K562 (cell line): ENCODE measurements around the gene TNFSF9.

ENCODE experiments used
- MYC ChIP-seq, 2 experiments: fragments of 250-450 bp in 1 of 2; sonication (Bioruptor Pico) in 1 of 2; IDR thresholded peaks; 2 replicates each; pipeline versions ENCODE4 v1.5.1 to v1.6.1; 2012 to 2021; ENCODE audit warnings: low read depth in 2 of 2, borderline replicate concordance in 1 of 2, improper control_type of control experiment in 1 of 2, low read length in 1 of 2, mild to moderate bottlenecking in 1 of 2, moderate library complexity in 1 of 2
- NFXL1 ChIP-seq: fragments of 450-650 bp; formaldehyde crosslinking; IDR thresholded peaks from 2 replicates; pipeline ENCODE4 v1.4.0; 2021; ENCODE audit warnings: mild to moderate bottlenecking
- POLR2A ChIP-seq: fragments of 450-650 bp; conservative IDR thresholded peaks from 2 replicates; pipeline ENCODE4 v1.6.1; 2016
- THRAP3 ChIP-seq: fragments of 450-650 bp; IDR thresholded peaks from 2 replicates; pipeline ENCODE4 v1.6.1; 2016; ENCODE audit warnings: mild to moderate bottlenecking, inconsistent platforms, borderline replicate concordance
- ZNF639 ChIP-seq, 2 experiments: fragments of 200-800 bp in 1 of 2; sonication (Bioruptor generic) in 1 of 2; sonication (generic) in 1 of 2; formaldehyde crosslinking in 1 of 2; IDR thresholded peaks in 1 of 2; conservative IDR thresholded peaks in 1 of 2; 2 replicates each; pipeline versions ENCODE4 v1.5.0 to v1.6.1; 2016 to 2020; ENCODE audit warnings: missing compliant biosample characterization in 1 of 2, missing genetic modification characterization in 1 of 2, missing genetic modification reagents in 1 of 2
- TF ChIP-seq, protein P1 (sequence below), 3 experiments: IDR thresholded peaks in 2 of 3; conservative IDR thresholded peaks in 1 of 3; 2 replicates each; pipeline ENCODE4 v1.5.1; 2011 to 2012; ENCODE audit warnings: low read length in 3 of 3, mild to moderate bottlenecking in 3 of 3, control low read depth in 2 of 3, improper control_type of control experiment in 1 of 3, inconsistent platforms in 1 of 3, low read depth in 1 of 3, mixed read lengths in 1 of 3, moderate library complexity in 1 of 3; ENCODE audit not compliant: insufficient read depth in 2 of 3
- TF ChIP-seq, protein P2 (sequence below): fragments of 450-650 bp; IDR thresholded peaks from 2 replicates; pipeline ENCODE4 v1.6.1; 2016; ENCODE audit warnings: low read depth, mild to moderate bottlenecking, moderate library complexity
- TF ChIP-seq, protein P3 (sequence below): fragments of 150-350 bp; IDR thresholded peaks from 2 replicates; pipeline ENCODE4 v1.6.1; 2014; ENCODE audit warnings: low read depth, mild to moderate bottlenecking, low read length, borderline replicate concordance

DNA sequence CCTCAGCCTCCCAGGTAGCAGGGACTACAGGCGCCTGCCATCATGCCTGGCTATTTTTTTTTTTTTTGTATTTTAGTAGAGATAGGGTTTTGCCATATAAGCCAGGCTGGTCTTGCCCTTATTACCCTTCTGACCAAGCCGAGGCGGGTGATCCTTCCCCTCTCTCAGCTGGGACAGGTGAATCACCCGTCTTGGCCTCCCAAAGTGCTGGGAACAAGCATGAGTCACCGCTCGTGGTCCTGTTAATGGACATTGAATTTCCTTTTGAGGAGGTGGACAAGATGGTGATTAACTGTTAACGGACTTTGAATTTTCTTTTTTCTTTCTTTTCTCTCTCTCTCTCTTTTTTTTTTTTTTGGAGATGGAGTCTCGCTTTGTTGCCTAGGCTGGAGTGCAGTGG is 49.5 kb downstream of the TNFSF9 start:
- TF ChIP-seq, protein P1, sequence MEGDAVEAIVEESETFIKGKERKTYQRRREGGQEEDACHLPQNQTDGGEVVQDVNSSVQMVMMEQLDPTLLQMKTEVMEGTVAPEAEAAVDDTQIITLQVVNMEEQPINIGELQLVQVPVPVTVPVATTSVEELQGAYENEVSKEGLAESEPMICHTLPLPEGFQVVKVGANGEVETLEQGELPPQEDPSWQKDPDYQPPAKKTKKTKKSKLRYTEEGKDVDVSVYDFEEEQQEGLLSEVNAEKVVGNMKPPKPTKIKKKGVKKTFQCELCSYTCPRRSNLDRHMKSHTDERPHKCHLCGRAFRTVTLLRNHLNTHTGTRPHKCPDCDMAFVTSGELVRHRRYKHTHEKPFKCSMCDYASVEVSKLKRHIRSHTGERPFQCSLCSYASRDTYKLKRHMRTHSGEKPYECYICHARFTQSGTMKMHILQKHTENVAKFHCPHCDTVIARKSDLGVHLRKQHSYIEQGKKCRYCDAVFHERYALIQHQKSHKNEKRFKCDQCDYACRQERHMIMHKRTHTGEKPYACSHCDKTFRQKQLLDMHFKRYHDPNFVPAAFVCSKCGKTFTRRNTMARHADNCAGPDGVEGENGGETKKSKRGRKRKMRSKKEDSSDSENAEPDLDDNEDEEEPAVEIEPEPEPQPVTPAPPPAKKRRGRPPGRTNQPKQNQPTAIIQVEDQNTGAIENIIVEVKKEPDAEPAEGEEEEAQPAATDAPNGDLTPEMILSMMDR (IDR thresholded peaks at IDR 0.05 in 2 of 3, conservative IDR thresholded peaks at IDR 0.05 in 1 of 3; ENCODE audit: insufficient read depth in 2 of 3, low read depth in 1 of 3, low read length in 3 of 3), result no peak
- TF ChIP-seq THRAP3 (no peak), POLR2A (no peak), NFXL1 (CRISPR knock-in tag) (no peak), ZNF639 (CRISPR knock-in tag; conservative IDR thresholded peaks at IDR 0.05 in 1 of 2, IDR thresholded peaks at IDR 0.05 in 1 of 2) (no peak), MYC (IDR thresholded peaks at IDR 0.05; ENCODE audit: low read depth, low read length) (no peak), MYC (CRISPR knock-in tag; IDR thresholded peaks at IDR 0.05; ENCODE audit: borderline replicate concordance, low read depth) (no peak)
- TF ChIP-seq, protein P2, sequence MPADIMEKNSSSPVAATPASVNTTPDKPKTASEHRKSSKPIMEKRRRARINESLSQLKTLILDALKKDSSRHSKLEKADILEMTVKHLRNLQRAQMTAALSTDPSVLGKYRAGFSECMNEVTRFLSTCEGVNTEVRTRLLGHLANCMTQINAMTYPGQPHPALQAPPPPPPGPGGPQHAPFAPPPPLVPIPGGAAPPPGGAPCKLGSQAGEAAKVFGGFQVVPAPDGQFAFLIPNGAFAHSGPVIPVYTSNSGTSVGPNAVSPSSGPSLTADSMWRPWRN, result no peak
- TF ChIP-seq, protein P3, sequence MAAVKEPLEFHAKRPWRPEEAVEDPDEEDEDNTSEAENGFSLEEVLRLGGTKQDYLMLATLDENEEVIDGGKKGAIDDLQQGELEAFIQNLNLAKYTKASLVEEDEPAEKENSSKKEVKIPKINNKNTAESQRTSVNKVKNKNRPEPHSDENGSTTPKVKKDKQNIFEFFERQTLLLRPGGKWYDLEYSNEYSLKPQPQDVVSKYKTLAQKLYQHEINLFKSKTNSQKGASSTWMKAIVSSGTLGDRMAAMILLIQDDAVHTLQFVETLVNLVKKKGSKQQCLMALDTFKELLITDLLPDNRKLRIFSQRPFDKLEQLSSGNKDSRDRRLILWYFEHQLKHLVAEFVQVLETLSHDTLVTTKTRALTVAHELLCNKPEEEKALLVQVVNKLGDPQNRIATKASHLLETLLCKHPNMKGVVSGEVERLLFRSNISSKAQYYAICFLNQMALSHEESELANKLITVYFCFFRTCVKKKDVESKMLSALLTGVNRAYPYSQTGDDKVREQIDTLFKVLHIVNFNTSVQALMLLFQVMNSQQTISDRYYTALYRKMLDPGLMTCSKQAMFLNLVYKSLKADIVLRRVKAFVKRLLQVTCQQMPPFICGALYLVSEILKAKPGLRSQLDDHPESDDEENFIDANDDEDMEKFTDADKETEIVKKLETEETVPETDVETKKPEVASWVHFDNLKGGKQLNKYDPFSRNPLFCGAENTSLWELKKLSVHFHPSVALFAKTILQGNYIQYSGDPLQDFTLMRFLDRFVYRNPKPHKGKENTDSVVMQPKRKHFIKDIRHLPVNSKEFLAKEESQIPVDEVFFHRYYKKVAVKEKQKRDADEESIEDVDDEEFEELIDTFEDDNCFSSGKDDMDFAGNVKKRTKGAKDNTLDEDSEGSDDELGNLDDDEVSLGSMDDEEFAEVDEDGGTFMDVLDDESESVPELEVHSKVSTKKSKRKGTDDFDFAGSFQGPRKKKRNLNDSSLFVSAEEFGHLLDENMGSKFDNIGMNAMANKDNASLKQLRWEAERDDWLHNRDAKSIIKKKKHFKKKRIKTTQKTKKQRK, result no peak
